Measurements from ENCODE around the gene ZHX3. TPM values are rescaled to one million over a fixed set of nuclear protein-coding genes. Genes with fewer than 3 reads are reported as not detected.

ZHX3 gene
- total and polyA plus RNA-seq, 9 of the 15 experiments (the other 6 are each of a cell fraction or from before 2014, with no cell fraction given), result 0.80 to 14.6 (median 4.9) TPM

DNA sequence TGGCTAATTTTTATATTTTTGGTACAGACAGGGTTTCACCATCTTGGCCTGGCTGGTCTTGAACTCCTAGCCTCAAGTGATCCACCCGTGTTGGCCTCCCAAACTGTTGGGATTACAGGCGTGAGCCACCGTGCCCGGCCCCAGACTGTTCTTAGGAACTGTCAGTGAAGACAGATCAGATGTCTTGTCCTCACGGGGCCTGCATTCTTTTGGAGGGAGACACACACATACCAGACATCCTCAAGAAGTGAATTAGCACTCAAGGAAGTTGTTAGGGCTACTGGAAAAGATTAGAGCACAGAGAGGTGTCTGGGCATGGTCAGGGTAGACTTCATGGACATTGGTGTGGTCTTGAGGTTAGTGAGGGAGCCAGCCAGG, 12.8 kb upstream of the ZHX3 start:
- WGBS (ENCODE audit: insufficient coverage, low coverage, missing lambda C conversion rate), result 46% methylated on average over 5 of the region's 5 CpGs
- no TSS peak for BruUV-seq (replicated peaks)
- Histone ChIP-seq H3K4me3 (no peak overlapping the region), H2AFZ (ENCODE audit: low read depth, low read length) (no peak overlapping the region), H3K27me3 (ENCODE audit: control insufficient read depth in 2 of 2, insufficient read depth in 2 of 2, low read length in 2 of 2) (peaks cover 0 to 6% of the 10 kb centered on the region in 2 experiments; a peak in 2 of 5 replicates), H3K79me2 (ENCODE audit: control insufficient read depth, insufficient read depth, low read length) (no peaks in the 10 kb centered on the region), H3K36me3 (ENCODE audit: control insufficient read depth, insufficient read depth, low read length) (no peaks in the 10 kb centered on the region), H3K9me3 (replicated peaks; ENCODE audit: control insufficient read depth, insufficient read depth, low read depth, low read length) (no peaks in the 10 kb centered on the region), H3K9ac (ENCODE audit: insufficient read depth in 1 of 2, low read depth in 2 of 2, low read length in 2 of 2) (no peak overlapping the region), H4K20me1 (replicated peaks; ENCODE audit: control insufficient read depth, insufficient read depth, low read length) (no peaks in the 10 kb centered on the region), H3K9me1 (ENCODE audit: control insufficient read depth, insufficient read depth, low read length) (no peaks in the 10 kb centered on the region), H3K27ac (ENCODE audit: extremely low read depth, low read depth, low read length) (no peak overlapping the region), H3K4me2 (ENCODE audit: insufficient read depth, low read length) (no peak overlapping the region), H3K4me1 (replicated peaks in 1 of 2; ENCODE audit: control insufficient read depth in 2 of 2, insufficient read depth in 2 of 2, low read length in 2 of 2) (peaks cover 3 to 12% of the 10 kb centered on the region in 2 experiments; a peak in 2 of 5 replicates)
- in situ Hi-C loops (cut with MboI), result no loop called here
- ChIA-PET POLR2A (interaction anchor here (0.6 kb wide), 2 partner anchors 94 to 104 kb away, joined by 3 to 4 read pairs; no protein-coding TSS in a partner anchor), CTCF (ENCODE audit: low intra/inter-chr PET ratio) (no interaction called here)
- ATAC-seq (no peak), DNase-seq (ENCODE audit: extremely low read depth in 1 of 4, low spot score in 3 of 4) (no peak), FAIRE-seq (no peak)
- TF ChIP-seq, protein P1, sequence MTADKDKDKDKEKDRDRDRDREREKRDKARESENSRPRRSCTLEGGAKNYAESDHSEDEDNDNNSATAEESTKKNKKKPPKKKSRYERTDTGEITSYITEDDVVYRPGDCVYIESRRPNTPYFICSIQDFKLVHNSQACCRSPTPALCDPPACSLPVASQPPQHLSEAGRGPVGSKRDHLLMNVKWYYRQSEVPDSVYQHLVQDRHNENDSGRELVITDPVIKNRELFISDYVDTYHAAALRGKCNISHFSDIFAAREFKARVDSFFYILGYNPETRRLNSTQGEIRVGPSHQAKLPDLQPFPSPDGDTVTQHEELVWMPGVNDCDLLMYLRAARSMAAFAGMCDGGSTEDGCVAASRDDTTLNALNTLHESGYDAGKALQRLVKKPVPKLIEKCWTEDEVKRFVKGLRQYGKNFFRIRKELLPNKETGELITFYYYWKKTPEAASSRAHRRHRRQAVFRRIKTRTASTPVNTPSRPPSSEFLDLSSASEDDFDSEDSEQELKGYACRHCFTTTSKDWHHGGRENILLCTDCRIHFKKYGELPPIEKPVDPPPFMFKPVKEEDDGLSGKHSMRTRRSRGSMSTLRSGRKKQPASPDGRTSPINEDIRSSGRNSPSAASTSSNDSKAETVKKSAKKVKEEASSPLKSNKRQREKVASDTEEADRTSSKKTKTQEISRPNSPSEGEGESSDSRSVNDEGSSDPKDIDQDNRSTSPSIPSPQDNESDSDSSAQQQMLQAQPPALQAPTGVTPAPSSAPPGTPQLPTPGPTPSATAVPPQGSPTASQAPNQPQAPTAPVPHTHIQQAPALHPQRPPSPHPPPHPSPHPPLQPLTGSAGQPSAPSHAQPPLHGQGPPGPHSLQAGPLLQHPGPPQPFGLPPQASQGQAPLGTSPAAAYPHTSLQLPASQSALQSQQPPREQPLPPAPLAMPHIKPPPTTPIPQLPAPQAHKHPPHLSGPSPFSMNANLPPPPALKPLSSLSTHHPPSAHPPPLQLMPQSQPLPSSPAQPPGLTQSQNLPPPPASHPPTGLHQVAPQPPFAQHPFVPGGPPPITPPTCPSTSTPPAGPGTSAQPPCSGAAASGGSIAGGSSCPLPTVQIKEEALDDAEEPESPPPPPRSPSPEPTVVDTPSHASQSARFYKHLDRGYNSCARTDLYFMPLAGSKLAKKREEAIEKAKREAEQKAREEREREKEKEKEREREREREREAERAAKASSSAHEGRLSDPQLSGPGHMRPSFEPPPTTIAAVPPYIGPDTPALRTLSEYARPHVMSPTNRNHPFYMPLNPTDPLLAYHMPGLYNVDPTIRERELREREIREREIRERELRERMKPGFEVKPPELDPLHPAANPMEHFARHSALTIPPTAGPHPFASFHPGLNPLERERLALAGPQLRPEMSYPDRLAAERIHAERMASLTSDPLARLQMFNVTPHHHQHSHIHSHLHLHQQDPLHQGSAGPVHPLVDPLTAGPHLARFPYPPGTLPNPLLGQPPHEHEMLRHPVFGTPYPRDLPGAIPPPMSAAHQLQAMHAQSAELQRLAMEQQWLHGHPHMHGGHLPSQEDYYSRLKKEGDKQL (CRISPR knock-in tag; IDR thresholded peaks at IDR 0.05; ENCODE audit: borderline replicate concordance), result no peak
- TF ChIP-seq ZNF830 (CRISPR knock-in tag; IDR thresholded peaks at IDR 0.05) (no peak), FOXJ3 (CRISPR knock-in tag; IDR thresholded peaks at IDR 0.05) (no peak), TGIF2 (CRISPR knock-in tag; IDR thresholded peaks at IDR 0.05) (no peak), KLF6 (CRISPR knock-in tag; IDR thresholded peaks at IDR 0.05; ENCODE audit: borderline replicate concordance) (no peak)
- TF ChIP-seq, protein P2, sequence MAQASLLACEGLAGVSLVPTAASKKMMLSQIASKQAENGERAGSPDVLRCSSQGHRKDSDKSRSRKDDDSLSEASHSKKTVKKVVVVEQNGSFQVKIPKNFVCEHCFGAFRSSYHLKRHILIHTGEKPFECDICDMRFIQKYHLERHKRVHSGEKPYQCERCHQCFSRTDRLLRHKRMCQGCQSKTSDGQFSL (CRISPR knock-in tag; IDR thresholded peaks at IDR 0.05), result no peak
- TF ChIP-seq, protein P2 (tag; IDR thresholded peaks at IDR 0.05), result no peak
- intact Hi-C loops (cut with micrococcal nuclease), result no loop called here
